Activated CD8-positive, alpha-beta memory T cell treated with anti-CD3 and anti-CD28 coated beads for 4 hours (primary cell): Measurements from ENCODE around the gene EOGT.

Experiments used
- DNase-seq, 2 donors: peaks; one replicate each; pipeline ENCODE4 v3.0.0-alpha.2; 2020; ENCODE audit warnings: low read depth in 2 of 2

EOGT gene

GRCh38 chr3:69009559-69010410 lies 3.7 kb downstream of the EOGT start:
- no peak for DNase-seq

- DNase-seq: no peak
Measured at GRCh38 chr3:69008980-69009379, 4.5 kb downstream of the EOGT start.

- no peak for DNase-seq
Measured at GRCh38 chr3:69005791-69006482, 7.5 kb downstream of the EOGT start.

- no peak for DNase-seq
Measured at GRCh38 chr3:69005071-69005790, 8.3 kb downstream of the EOGT start.

GRCh38 chr3:69004138-69004537 lies 9.3 kb downstream of the EOGT start:
- DNase-seq: no peak

- no peak for DNase-seq
Measured at GRCh38 chr3:68999605-69000004, 13.9 kb downstream of the EOGT start.

- no peak for DNase-seq
Measured at GRCh38 chr3:68999158-68999557, 14.3 kb downstream of the EOGT start.

- DNase-seq: no peak
Measured at GRCh38 chr3:68997887-68998286, 15.6 kb downstream of the EOGT start.

- DNase-seq: no peak
Measured at GRCh38 chr3:68996356-68996995, 17.0 kb downstream of the EOGT start.

- DNase-seq: no peak
Measured at GRCh38 chr3:68988740-68989139, 24.7 kb downstream of the EOGT start.

- no peak for DNase-seq
Measured at GRCh38 chr3:68987322-68987721, 26.2 kb downstream of the EOGT start.

- DNase-seq: no peak
Measured at GRCh38 chr3:68986496-68987208, 26.8 kb downstream of the EOGT start.

- DNase-seq: no peak
Measured at GRCh38 chr3:68985146-68985790, 28.2 kb downstream of the EOGT start.

GRCh38 chr3:68984011-68984530 lies 29.4 kb downstream of the EOGT start:
- no peak for DNase-seq

GRCh38 chr3:68977486-68978167 lies 35.9 kb downstream of the EOGT start:
- no peak for DNase-seq

GRCh38 chr3:68974711-68975110 lies 38.8 kb downstream of the EOGT start:
- no peak for DNase-seq

- no peak for DNase-seq
Measured at GRCh38 chr3:68973639-68974038, 39.8 kb downstream of the EOGT start.

- DNase-seq: no peak
Measured at GRCh38 chr3:68972358-68972979, 41.0 kb downstream of the EOGT start.

GRCh38 chr3:68964694-68965093 lies 48.8 kb downstream of the EOGT start:
- no peak for DNase-seq

- DNase-seq: no peak
Measured at GRCh38 chr3:68963891-68964290, 49.6 kb downstream of the EOGT start.
